HEK293 (cell line): ENCODE data around the gene ZNF442.
A peak's percentile ranks its signal among the peaks of the same experiment; 100 is the strongest.
"Not testable (repeated sequence)": the region's sequence is repeated elsewhere in the genome, so short reads cannot be mapped to it uniquely, and the experiment has no call there.

Experiments used
- CTCF ChIA-PET: fragments of 350-600 bp; formaldehyde crosslinking; extraction: SDS; loops from one replicate; lab custom pipeline; 2021; ENCODE audit warnings: antibody characterized with exemption; lab: Yijun Ruan, JAX
- POLR2A ChIA-PET: fragments of 300-600 bp; formaldehyde crosslinking; extraction: SDS; loops from one replicate; lab custom pipeline; 2020; ENCODE audit warnings: antibody characterized with exemption, inconsistent platforms; lab: Yijun Ruan, JAX
- H3K27ac ChIP-seq: fragments of 200-500 bp; sonication (Bioruptor generic); 2 replicates; pipeline ENCODE4 v1.5.1; 2014; ENCODE audit warnings: low read depth, low read length, control low read depth, inconsistent platforms; ENCODE audit errors: extremely low read depth
- H3K36me3 ChIP-seq, 2 experiments: fragments of 200-500 bp in 1 of 2; sonication (Bioruptor generic) in 1 of 2; 1 replicate in 1 of 2; 2 replicates in 1 of 2; pipeline ENCODE4 v1.5.1; 2014 to 2017; ENCODE audit warnings: inconsistent platforms in 2 of 2, low read length in 2 of 2; ENCODE audit not compliant: control insufficient read depth in 2 of 2, insufficient read depth in 1 of 2
- H3K4me1 ChIP-seq: fragments of 200-500 bp; sonication (Bioruptor generic); 2 replicates; pipeline ENCODE4 v1.5.1; 2014; ENCODE audit warnings: mild to moderate bottlenecking, low read length, inconsistent platforms; ENCODE audit not compliant: control insufficient read depth, insufficient read depth
- H3K4me3 ChIP-seq: 2 replicates; pipeline ENCODE4 v1.5.1; 2011; ENCODE audit warnings: low read depth, mild to moderate bottlenecking, control low read depth, low read length, moderate library complexity
- H3K9me3 ChIP-seq: fragments of 200-500 bp; sonication (Bioruptor generic); 2 replicates; pipeline ENCODE4 v1.5.1; 2014; ENCODE audit warnings: low read depth, low read length, inconsistent platforms; ENCODE audit not compliant: control insufficient read depth, insufficient read depth
- EGR2 ChIP-seq: fragments of 450-650 bp; formaldehyde crosslinking; IDR thresholded peaks from 2 replicates; pipeline ENCODE4 v1.5.1; 2016; ENCODE audit warnings: low read depth, missing biosample characterization, missing genetic modification characterization
- KLF9 ChIP-seq: fragments of 450-650 bp; formaldehyde crosslinking; IDR thresholded peaks from 2 replicates; pipeline ENCODE4 v1.5.1; 2016; ENCODE audit warnings: missing biosample characterization, missing genetic modification characterization, low read depth
- SETDB1 ChIP-seq: IDR thresholded peaks from one replicate; pipeline ENCODE4 v1.6.1; 2017; ENCODE audit warnings: mild to moderate bottlenecking, low read length, moderate library complexity, mixed read lengths; ENCODE audit not compliant: insufficient read length
- WT1 ChIP-seq: fragments of 450-650 bp; formaldehyde crosslinking; IDR thresholded peaks from 2 replicates; pipeline ENCODE4 v1.5.1; 2016; ENCODE audit warnings: missing biosample characterization, missing genetic modification characterization
- ZBTB10 ChIP-seq: fragments of 450-650 bp; formaldehyde crosslinking; IDR thresholded peaks from 2 replicates; pipeline ENCODE4 v1.5.1; 2016; ENCODE audit warnings: missing biosample characterization, missing genetic modification characterization
- ZBTB48 ChIP-seq: fragments of 450-650 bp; formaldehyde crosslinking; IDR thresholded peaks from 2 replicates; pipeline ENCODE4 v1.5.1; 2016; ENCODE audit warnings: missing biosample characterization, missing genetic modification characterization
- ZFP69B ChIP-seq: fragments of 450-650 bp; formaldehyde crosslinking; IDR thresholded peaks from 2 replicates; pipeline ENCODE4 v1.5.1; 2016; ENCODE audit warnings: missing biosample characterization, missing genetic modification characterization
- ZNF121 ChIP-seq: fragments of 450-650 bp; formaldehyde crosslinking; IDR thresholded peaks from 2 replicates; pipeline ENCODE4 v1.5.1; 2016; ENCODE audit warnings: missing biosample characterization, missing genetic modification characterization
- ZNF274 ChIP-seq, 2 experiments: fragments of 200-500 bp in 1 of 2; fragments of 450-650 bp in 1 of 2; sonication (Bioruptor generic) in 1 of 2; formaldehyde crosslinking in 1 of 2; IDR thresholded peaks; 2 replicates each; pipeline versions ENCODE4 v1.5.1 to v1.6.1; 2014 to 2016; ENCODE audit warnings: borderline replicate concordance in 1 of 2, inconsistent platforms in 1 of 2, low read length in 1 of 2, missing biosample characterization in 1 of 2, missing genetic modification characterization in 1 of 2
- ZNF501 ChIP-seq: fragments of 450-650 bp; formaldehyde crosslinking; IDR thresholded peaks from 2 replicates; pipeline ENCODE4 v1.5.1; 2016; ENCODE audit warnings: missing biosample characterization, missing genetic modification characterization
- ZNF549 ChIP-seq: fragments of 450-650 bp; IDR thresholded peaks from 2 replicates; pipeline ENCODE4 v1.5.1; 2018; ENCODE audit warnings: missing biosample characterization, missing genetic modification characterization, mild to moderate bottlenecking, inconsistent platforms, moderate library complexity
- ZNF600 ChIP-seq: fragments of 450-650 bp; formaldehyde crosslinking; IDR thresholded peaks from 2 replicates; pipeline ENCODE4 v1.5.1; 2016; ENCODE audit warnings: missing biosample characterization, missing genetic modification characterization
- ZNF621 ChIP-seq: fragments of 450-650 bp; formaldehyde crosslinking; IDR thresholded peaks from 2 replicates; pipeline ENCODE4 v1.5.1; 2017; ENCODE audit warnings: missing biosample characterization, missing genetic modification characterization
- ZNF792 ChIP-seq: fragments of 450-650 bp; formaldehyde crosslinking; IDR thresholded peaks from 2 replicates; pipeline ENCODE4 v1.5.1; 2016; ENCODE audit warnings: missing biosample characterization, missing genetic modification characterization
- ZNF843 ChIP-seq: fragments of 450-650 bp; formaldehyde crosslinking; IDR thresholded peaks from 2 replicates; pipeline ENCODE4 v1.5.1; 2016; ENCODE audit warnings: missing biosample characterization, missing genetic modification characterization
- ZSCAN18 ChIP-seq: fragments of 450-650 bp; formaldehyde crosslinking; IDR thresholded peaks from 2 replicates; pipeline ENCODE4 v1.5.1; 2016; ENCODE audit warnings: missing biosample characterization, missing genetic modification characterization
- TF ChIP-seq, protein P1 (sequence below): fragments of 450-650 bp; formaldehyde crosslinking; IDR thresholded peaks from 2 replicates; pipeline ENCODE4 v1.5.1; 2017; ENCODE audit warnings: missing biosample characterization, missing genetic modification characterization

Gene ZNF442

GRCh38 chr19:12400633-12401502 lies 35.4 kb upstream of the ZNF442 start, which contains the start of gene ZNF799 (continued):
- TF ChIP-seq ZNF792 (tag by site-specific recombination) (no peak), ZFP69B (tag by site-specific recombination) (0 out of 2 replicates have a peak, but pooled peaks have one; percentile 27), ZNF549 (tag by site-specific recombination) (no peak), WT1 (tag by site-specific recombination) (peak; percentile 27; the same call in 1 of the 2 replicates), KLF9 (peak; percentile 58), ZNF843 (tag by site-specific recombination) (no peak)
- TF ChIP-seq, all 188 proteins: peak for 44

- H3K27ac ChIP-seq = not testable (repeated sequence)
- TF ChIP-seq EGR2 = peak; percentile 18; the same call in 1 of the 2 replicates
- 0 out of 2 replicates have a peak, but pooled peaks have one; percentile 6 for TF ChIP-seq ZNF501 (tag by site-specific recombination)
- 0 out of 2 replicates have a peak, but pooled peaks have one; percentile 20 for TF ChIP-seq ZNF600 (tag by site-specific recombination)
- TF ChIP-seq, protein P1, sequence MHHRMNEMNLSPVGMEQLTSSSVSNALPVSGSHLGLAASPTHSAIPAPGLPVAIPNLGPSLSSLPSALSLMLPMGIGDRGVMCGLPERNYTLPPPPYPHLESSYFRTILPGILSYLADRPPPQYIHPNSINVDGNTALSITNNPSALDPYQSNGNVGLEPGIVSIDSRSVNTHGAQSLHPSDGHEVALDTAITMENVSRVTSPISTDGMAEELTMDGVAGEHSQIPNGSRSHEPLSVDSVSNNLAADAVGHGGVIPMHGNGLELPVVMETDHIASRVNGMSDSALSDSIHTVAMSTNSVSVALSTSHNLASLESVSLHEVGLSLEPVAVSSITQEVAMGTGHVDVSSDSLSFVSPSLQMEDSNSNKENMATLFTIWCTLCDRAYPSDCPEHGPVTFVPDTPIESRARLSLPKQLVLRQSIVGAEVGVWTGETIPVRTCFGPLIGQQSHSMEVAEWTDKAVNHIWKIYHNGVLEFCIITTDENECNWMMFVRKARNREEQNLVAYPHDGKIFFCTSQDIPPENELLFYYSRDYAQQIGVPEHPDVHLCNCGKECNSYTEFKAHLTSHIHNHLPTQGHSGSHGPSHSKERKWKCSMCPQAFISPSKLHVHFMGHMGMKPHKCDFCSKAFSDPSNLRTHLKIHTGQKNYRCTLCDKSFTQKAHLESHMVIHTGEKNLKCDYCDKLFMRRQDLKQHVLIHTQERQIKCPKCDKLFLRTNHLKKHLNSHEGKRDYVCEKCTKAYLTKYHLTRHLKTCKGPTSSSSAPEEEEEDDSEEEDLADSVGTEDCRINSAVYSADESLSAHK = peak; percentile 28; the same call in 1 of the 2 replicates
- TF ChIP-seq ZBTB48 = 0 out of 2 replicates have a peak, but pooled peaks have one; percentile 20
- TF ChIP-seq, all 188 proteins: peak for 5; not testable (repeated sequence) for 183
- not testable (repeated sequence) for H3K9me3 ChIP-seq, H3K36me3 ChIP-seq, H3K4me1 ChIP-seq
- POLR2A ChIA-PET = interaction anchor here (1.8 kb wide), 1 partner anchor 35 kb away, joined by 7 read pairs; the partner anchor contains the start of gene ZNF442
- H3K4me3 ChIP-seq = peak overlapping the region; percentile 80
- CTCF ChIA-PET = interaction anchor here (1.2 to 1.3 kb wide), 2 partner anchors 259 to 340 kb away, joined by 3 to 4 read pairs; no protein-coding TSS in a partner anchor
Measured at GRCh38 chr19:12399901-12400632, 34.6 kb upstream of the ZNF442 start.

DNA sequence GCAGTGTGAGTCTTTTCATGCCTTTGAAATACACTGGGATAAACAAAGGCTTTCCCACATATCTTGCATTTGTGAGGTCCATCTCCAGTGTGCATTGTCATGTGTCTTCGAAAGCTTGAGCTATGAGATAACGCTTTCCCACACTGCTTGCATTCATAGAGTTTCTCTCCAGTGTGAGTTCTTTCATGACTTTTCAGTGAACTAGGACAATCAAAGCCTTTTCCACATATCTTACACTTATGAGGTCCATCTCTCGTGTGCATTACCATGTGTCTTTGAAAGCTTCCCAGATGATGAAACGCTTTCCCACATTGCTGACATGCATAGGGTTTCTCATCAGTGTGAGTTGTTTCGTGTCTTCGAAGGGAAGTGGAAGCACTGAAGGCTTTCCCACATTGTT lies 25.7 kb upstream of the ZNF442 start:
- POLR2A ChIA-PET, H3K4me3 ChIP-seq, CTCF ChIA-PET, H3K4me1 ChIP-seq, H3K9me3 ChIP-seq, H3K27ac ChIP-seq: not testable (repeated sequence)
- peaks cover 0 to 35% of the 10 kb centered on the region in 2 experiments; a peak in 1 of 3 replicates for H3K36me3 ChIP-seq
- peak; percentile 51 for TF ChIP-seq SETDB1

DNA sequence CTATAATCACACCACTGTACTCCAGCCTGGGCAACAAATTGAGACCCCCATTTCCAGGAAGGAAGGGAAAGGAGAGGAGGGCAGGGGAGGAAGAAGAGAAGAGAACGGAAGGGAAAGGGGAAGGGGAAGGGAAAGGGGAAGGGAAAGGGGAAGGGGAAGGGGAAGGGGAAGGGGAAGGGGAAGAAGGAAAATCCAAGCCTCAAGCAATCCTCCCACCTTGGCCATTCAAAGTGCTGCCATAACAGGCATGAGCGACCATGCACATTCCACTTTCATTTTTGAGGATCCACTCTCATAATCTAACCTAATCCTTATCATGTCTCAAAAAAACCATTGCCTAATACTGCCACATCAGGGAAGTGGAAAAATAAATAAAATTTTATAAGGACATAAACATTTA lies 20.9 kb upstream of the ZNF442 start:
- POLR2A ChIA-PET, H3K27ac ChIP-seq, H3K4me3 ChIP-seq, H3K9me3 ChIP-seq, H3K4me1 ChIP-seq: not testable (repeated sequence)
- H3K36me3 ChIP-seq = peaks cover 0 to 18% of the 10 kb centered on the region in 2 experiments; a peak in 1 of 3 replicates
- CTCF ChIA-PET = interaction anchor here (0.7 kb wide), 1 partner anchor 589 kb away, joined by 4 read pairs; no protein-coding TSS in a partner anchor

DNA sequence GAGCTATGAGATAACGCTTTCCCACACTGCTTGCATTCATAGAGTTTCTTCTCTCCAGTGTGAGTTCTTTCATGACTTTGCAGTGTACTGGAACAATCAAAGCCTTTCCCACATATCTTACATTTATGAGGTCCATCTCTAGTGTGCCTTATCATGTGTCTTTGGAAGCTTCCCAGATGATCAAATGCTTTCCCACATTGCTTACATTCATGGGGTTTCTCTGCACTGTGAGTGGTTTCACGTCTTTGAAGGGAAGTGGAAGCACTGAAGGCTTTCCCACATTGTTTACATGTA lies 14.9 kb upstream of the ZNF442 start:
- Histone ChIP-seq H3K36me3 (no peaks in the 10 kb centered on the region), H3K9me3 (no peaks in the 10 kb centered on the region), H3K27ac (no peak overlapping the region), H3K4me1 (no peaks in the 10 kb centered on the region), H3K4me3 (no peak overlapping the region)
- POLR2A ChIA-PET = no interaction called here
- CTCF ChIA-PET = no interaction called here
- TF ChIP-seq ZSCAN18 (tag by site-specific recombination) (no peak), SETDB1 (peak; percentile 74), ZNF621 (tag by site-specific recombination) (no peak), ZNF274 (IDR thresholded peaks at IDR 0.05; ENCODE audit: low read length) (0 out of 2 replicates have a peak, but pooled peaks have one; percentile 3), ZNF274 (tag by site-specific recombination; IDR thresholded peaks at IDR 0.05; ENCODE audit: borderline replicate concordance) (no peak), ZBTB10 (tag by site-specific recombination) (no peak), ZNF121 (no peak)
